Thyroid gland (tissue), 4 donors: Measurements from ENCODE around the gene TREML2. TPM values are rescaled to one million over a fixed set of nuclear protein-coding genes. Genes with fewer than 3 reads are reported as not detected.

Experiments used
- DNase-seq, 2 donors: peaks; one replicate each; pipeline ENCODE4 v3.0.0-alpha.2; 2019
- H3K27ac ChIP-seq, 3 donors: fragments of 200-600 bp; sonication (generic); 1 replicate in 2 of 3; 2 replicates in 1 of 3; pipeline ENCODE4 v1.5.1; 2016 to 2019; ENCODE audit warnings: mild to moderate bottlenecking in 1 of 3, moderate library complexity in 1 of 3
- H3K27me3 ChIP-seq: fragments of 200-600 bp; sonication (generic); one replicate; pipeline ENCODE4 v1.5.1; 2019
- H3K36me3 ChIP-seq, 2 donors: fragments of 200-600 bp; sonication (generic); one replicate each; pipeline ENCODE4 v1.5.1; 2016 to 2019
- H3K4me1 ChIP-seq, 2 donors: fragments of 200-600 bp; sonication (generic); one replicate each; pipeline ENCODE4 v1.5.1; 2017 to 2019
- H3K4me3 ChIP-seq, 3 donors: fragments of 200-600 bp; sonication (generic); replicated peaks in 1 of 3; 1 replicate in 2 of 3; 2 replicates in 1 of 3; pipeline ENCODE4 v1.5.1; 2016; ENCODE audit warnings: mild to moderate bottlenecking in 1 of 3
- H3K9me3 ChIP-seq: fragments of 200-600 bp; sonication (generic); one replicate; pipeline ENCODE4 v1.5.1; 2017
- CTCF ChIP-seq, 6 experiments: fragments of 200-600 bp in 3 of 6; fragments of 450-650 bp in 3 of 6; sonication (generic) in 3 of 6; IDR thresholded peaks; one replicate each; pipeline ENCODE4 v1.5.1; 2016 to 2019; ENCODE audit warnings: antibody characterized with exemption in 6 of 6, mild to moderate bottlenecking in 2 of 6, inconsistent platforms in 1 of 6, moderate library complexity in 1 of 6
- POLR2A ChIP-seq, 2 donors: fragments of 450-650 bp; IDR thresholded peaks; one replicate each; pipeline ENCODE4 v1.6.1; 2017; ENCODE audit warnings: antibody characterized with exemption in 2 of 2, mild to moderate bottlenecking in 2 of 2, moderate library complexity in 1 of 2
- WGBS, 2 donors: methylation state at CpG; one replicate each; pipeline ENCODE4 v1.1.5; 2017; 5-methylcytosine and 5-hydroxymethylcytosine counted together
- intact Hi-C: fragments of 100-400 bp; cut with DNase I; formaldehyde crosslinking; loops from one replicate; pipeline ENCODE4 v1.15.1; 2023
- total RNA-seq, 4 donors: library from RNA; depleted of rRNA; stranded (reverse); fragments of >200 nt; gene quantifications; one replicate each; pipeline ENCODE4 v1.2.3, GENCODE V29; 2016

Gene TREML2
- total RNA-seq, 4 donors from 2014 or later = not detected

- no peak within 1 kb of the TSS for H3K4me3 ChIP-seq
- no peaks in the 10 kb centered on the region for H3K4me1 ChIP-seq
- DNase-seq = no peak
- no peak within 1 kb of the TSS for H3K27ac ChIP-seq
- H3K27me3 ChIP-seq = no peaks in the 10 kb centered on the region
- intact Hi-C loops = no loop called here
- H3K9me3 ChIP-seq = no peaks in the 10 kb centered on the region
- 78 to 84% methylated on average over 9 to 10 of the region's 10 CpGs for WGBS, 2 donors
- TF ChIP-seq CTCF (IDR thresholded peaks at IDR 0.05) (no peak), POLR2A (IDR thresholded peaks at IDR 0.05) (no peak)
- H3K36me3 ChIP-seq = no peaks in the 10 kb centered on the region
Observed at GRCh38 chr6:41162687-41163418, 38.1 kb downstream of the TREML2 start, which contains the start of gene TREM2. TSS of gene TREM2 (minus strand) at chr6:41163116. CDS start at chr6:41163082, 34 bp downstream.

GRCh38 chr6:41161851-41162552, 38.9 kb downstream of the TREML2 start:
- no peaks in the 10 kb centered on the region for H3K36me3 ChIP-seq
- intact Hi-C loops = no loop called here
- WGBS, 2 donors = 86 to 88% methylated on average over 13 of the region's 13 CpGs
- no peak overlapping the region for H3K27ac ChIP-seq
- H3K9me3 ChIP-seq = no peaks in the 10 kb centered on the region
- H3K27me3 ChIP-seq = no peaks in the 10 kb centered on the region
- H3K4me3 ChIP-seq = no peak overlapping the region
- no peaks in the 10 kb centered on the region for H3K4me1 ChIP-seq
- TF ChIP-seq POLR2A (IDR thresholded peaks at IDR 0.05) (no peak), CTCF (IDR thresholded peaks at IDR 0.05) (no peak)
- DNase-seq = no peak

DNA sequence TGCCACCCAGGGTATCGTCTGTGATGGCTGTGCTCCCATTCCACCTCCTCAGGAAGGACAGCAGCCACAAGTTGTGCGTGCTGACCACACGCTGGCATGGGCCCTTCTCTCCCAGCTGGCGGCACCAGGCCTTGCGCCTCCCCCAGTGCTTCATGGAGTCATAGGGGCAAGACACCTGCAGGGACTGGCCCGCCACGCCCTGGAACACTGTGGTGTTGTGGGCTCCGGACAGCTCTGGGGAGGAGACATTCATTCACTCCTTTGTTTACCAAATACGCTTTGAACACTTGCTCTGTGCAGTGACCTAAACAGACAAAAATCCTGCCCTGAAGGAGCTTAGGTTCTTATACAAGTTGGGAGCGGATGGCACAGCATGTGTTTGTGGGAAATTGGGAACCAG, 39.6 kb downstream of the TREML2 start:
- intact Hi-C loops = no loop called here
- H3K4me1 ChIP-seq = no peaks in the 10 kb centered on the region
- no peaks in the 10 kb centered on the region for H3K36me3 ChIP-seq
- no peak for TF ChIP-seq CTCF (IDR thresholded peaks at IDR 0.05)
- no peak for TF ChIP-seq POLR2A (IDR thresholded peaks at IDR 0.05)
- WGBS, 2 donors = 92 to 94% methylated on average over 10 of the region's 10 CpGs
- no peak overlapping the region for H3K27ac ChIP-seq
- H3K4me3 ChIP-seq = no peak overlapping the region
- H3K9me3 ChIP-seq = no peaks in the 10 kb centered on the region
- no peaks in the 10 kb centered on the region for H3K27me3 ChIP-seq
- no peak for DNase-seq

GRCh38 chr6:41160933-41161332, 40.0 kb downstream of the TREML2 start:
- 77 to 78% methylated on average over 3 of the region's 3 CpGs for WGBS, 2 donors
- intact Hi-C loops = no loop called here
- Histone ChIP-seq H3K27ac (no peak overlapping the region), H3K9me3 (no peaks in the 10 kb centered on the region), H3K27me3 (no peaks in the 10 kb centered on the region), H3K36me3 (no peaks in the 10 kb centered on the region), H3K4me1 (no peaks in the 10 kb centered on the region), H3K4me3 (no peak overlapping the region)
- TF ChIP-seq POLR2A (IDR thresholded peaks at IDR 0.05) (no peak), CTCF (IDR thresholded peaks at IDR 0.05) (no peak)
- DNase-seq = no peak
